ENCODE data around the gene GAGE2A.
"Not testable (repeated sequence)": the region's sequence is repeated elsewhere in the genome, so short reads cannot be mapped to it uniquely, and the experiment has no call there.

Gene GAGE2A, protein sequence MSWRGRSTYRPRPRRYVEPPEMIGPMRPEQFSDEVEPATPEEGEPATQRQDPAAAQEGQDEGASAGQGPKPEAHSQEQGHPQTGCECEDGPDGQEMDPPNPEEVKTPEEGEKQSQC

DNA sequence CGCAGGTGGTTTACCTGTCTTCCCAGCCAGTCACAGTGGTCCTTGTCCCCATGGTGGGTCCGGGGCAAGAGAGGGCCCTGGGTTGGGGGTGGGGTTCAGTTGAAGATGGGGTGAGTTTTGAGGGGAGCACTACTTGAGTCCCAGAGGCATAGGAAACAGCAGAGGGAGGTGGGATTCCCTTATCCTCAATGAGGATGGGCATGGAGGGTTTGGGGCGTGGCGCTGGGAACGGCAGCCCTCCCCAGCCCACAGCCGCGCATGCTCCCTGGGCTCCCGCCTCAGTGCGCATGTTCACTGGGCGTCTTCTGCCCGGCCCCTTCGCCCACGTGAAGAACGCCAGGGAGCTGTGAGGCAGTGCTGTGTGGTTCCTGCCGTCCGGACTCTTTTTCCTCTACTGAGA lies at the start of gene GAGE2A:
TSS of gene GAGE2A (plus strand) at position 301 of the 400 bp plus-strand sequence. CDS start 1,155 bp downstream, outside the sequence.
- H3K9me3 ChIP-seq (ENCODE audit: control insufficient read depth, insufficient read depth, low read depth, low read length); H3K4me1 ChIP-seq (ENCODE audit: control insufficient read depth, insufficient read depth, low read length); H3K4me3 ChIP-seq (ENCODE audit: low read depth, low read length); CTCF ChIA-PET; POLR2A ChIA-PET; H3K36me3 ChIP-seq (ENCODE audit: control insufficient read depth in 2 of 2, insufficient read depth in 1 of 2, low read length in 2 of 2); H3K27ac ChIP-seq (ENCODE audit: extremely low read depth, low read depth, low read length): not testable (repeated sequence)

DNA sequence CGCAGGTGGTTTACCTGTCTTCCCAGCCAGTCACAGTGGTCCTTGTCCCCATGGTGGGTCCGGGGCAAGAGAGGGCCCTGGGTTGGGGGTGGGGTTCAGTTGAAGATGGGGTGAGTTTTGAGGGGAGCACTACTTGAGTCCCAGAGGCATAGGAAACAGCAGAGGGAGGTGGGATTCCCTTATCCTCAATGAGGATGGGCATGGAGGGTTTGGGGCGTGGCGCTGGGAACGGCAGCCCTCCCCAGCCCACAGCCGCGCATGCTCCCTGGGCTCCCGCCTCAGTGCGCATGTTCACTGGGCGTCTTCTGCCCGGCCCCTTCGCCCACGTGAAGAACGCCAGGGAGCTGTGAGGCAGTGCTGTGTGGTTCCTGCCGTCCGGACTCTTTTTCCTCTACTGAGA lies 47.9 kb upstream of the GAGE2A start, which contains the start of gene GAGE12D:
TSS of gene GAGE12D (plus strand) at position 301 of the 400 bp plus-strand sequence. CDS start 1,155 bp downstream, outside the sequence.
- H3K4me3 ChIP-seq (ENCODE audit: low read depth, low read length); CTCF ChIA-PET; H3K9me3 ChIP-seq (ENCODE audit: control insufficient read depth, insufficient read depth, low read depth, low read length); POLR2A ChIA-PET; H3K4me1 ChIP-seq (ENCODE audit: control insufficient read depth, insufficient read depth, low read length); H3K36me3 ChIP-seq (ENCODE audit: control insufficient read depth in 2 of 2, insufficient read depth in 1 of 2, low read length in 2 of 2); H3K27ac ChIP-seq (ENCODE audit: extremely low read depth, low read depth, low read length): not testable (repeated sequence)

DNA sequence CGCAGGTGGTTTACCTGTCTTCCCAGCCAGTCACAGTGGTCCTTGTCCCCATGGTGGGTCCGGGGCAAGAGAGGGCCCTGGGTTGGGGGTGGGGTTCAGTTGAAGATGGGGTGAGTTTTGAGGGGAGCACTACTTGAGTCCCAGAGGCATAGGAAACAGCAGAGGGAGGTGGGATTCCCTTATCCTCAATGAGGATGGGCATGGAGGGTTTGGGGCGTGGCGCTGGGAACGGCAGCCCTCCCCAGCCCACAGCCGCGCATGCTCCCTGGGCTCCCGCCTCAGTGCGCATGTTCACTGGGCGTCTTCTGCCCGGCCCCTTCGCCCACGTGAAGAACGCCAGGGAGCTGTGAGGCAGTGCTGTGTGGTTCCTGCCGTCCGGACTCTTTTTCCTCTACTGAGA lies 38.3 kb upstream of the GAGE2A start, which contains the start of gene GAGE12E:
TSS of gene GAGE12E (plus strand) at position 301 of the 400 bp plus-strand sequence. CDS start 1,155 bp downstream, outside the sequence.
- H3K4me3 ChIP-seq (ENCODE audit: low read depth, low read length); H3K36me3 ChIP-seq (ENCODE audit: control insufficient read depth in 2 of 2, insufficient read depth in 1 of 2, low read length in 2 of 2); CTCF ChIA-PET; H3K9me3 ChIP-seq (ENCODE audit: control insufficient read depth, insufficient read depth, low read depth, low read length); H3K27ac ChIP-seq (ENCODE audit: extremely low read depth, low read depth, low read length); POLR2A ChIA-PET; H3K4me1 ChIP-seq (ENCODE audit: control insufficient read depth, insufficient read depth, low read length): not testable (repeated sequence)

DNA sequence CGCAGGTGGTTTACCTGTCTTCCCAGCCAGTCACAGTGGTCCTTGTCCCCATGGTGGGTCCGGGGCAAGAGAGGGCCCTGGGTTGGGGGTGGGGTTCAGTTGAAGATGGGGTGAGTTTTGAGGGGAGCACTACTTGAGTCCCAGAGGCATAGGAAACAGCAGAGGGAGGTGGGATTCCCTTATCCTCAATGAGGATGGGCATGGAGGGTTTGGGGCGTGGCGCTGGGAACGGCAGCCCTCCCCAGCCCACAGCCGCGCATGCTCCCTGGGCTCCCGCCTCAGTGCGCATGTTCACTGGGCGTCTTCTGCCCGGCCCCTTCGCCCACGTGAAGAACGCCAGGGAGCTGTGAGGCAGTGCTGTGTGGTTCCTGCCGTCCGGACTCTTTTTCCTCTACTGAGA lies 28.8 kb upstream of the GAGE2A start, which contains the start of gene GAGE12F:
TSS of gene GAGE12F (plus strand) at position 301 of the 400 bp plus-strand sequence. CDS start 1,155 bp downstream, outside the sequence.
- CTCF ChIA-PET; H3K4me3 ChIP-seq (ENCODE audit: low read depth, low read length); H3K27ac ChIP-seq (ENCODE audit: extremely low read depth, low read depth, low read length); H3K9me3 ChIP-seq (ENCODE audit: control insufficient read depth, insufficient read depth, low read depth, low read length); H3K36me3 ChIP-seq (ENCODE audit: control insufficient read depth in 2 of 2, insufficient read depth in 1 of 2, low read length in 2 of 2); H3K4me1 ChIP-seq (ENCODE audit: control insufficient read depth, insufficient read depth, low read length); POLR2A ChIA-PET: not testable (repeated sequence)

DNA sequence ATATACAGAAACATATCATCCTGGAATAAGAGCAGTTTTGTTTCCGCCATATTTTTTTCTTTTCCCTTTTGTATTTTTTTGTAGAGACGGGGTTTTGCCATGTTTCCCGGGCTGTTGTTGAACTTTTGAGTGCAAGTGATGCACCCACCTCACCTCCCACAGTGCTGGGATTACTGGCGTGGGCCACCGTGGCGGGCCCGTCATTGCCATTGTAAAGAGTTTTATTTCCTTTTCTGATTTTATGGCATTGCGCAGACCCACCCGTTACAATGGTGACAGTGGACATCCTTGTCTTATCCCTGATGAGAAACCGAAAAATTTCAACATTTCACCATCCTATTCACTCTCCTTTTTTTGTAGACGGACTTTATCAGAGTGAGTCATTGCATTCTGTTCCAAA lies 20.6 kb upstream of the GAGE2A start:
- H3K4me1 ChIP-seq (ENCODE audit: control insufficient read depth, insufficient read depth, low read length); POLR2A ChIA-PET; H3K9me3 ChIP-seq (ENCODE audit: control insufficient read depth, insufficient read depth, low read depth, low read length); H3K27ac ChIP-seq (ENCODE audit: extremely low read depth, low read depth, low read length); H3K4me3 ChIP-seq (ENCODE audit: low read depth, low read length); CTCF ChIA-PET; H3K36me3 ChIP-seq (ENCODE audit: control insufficient read depth in 2 of 2, insufficient read depth in 1 of 2, low read length in 2 of 2): not testable (repeated sequence)

DNA sequence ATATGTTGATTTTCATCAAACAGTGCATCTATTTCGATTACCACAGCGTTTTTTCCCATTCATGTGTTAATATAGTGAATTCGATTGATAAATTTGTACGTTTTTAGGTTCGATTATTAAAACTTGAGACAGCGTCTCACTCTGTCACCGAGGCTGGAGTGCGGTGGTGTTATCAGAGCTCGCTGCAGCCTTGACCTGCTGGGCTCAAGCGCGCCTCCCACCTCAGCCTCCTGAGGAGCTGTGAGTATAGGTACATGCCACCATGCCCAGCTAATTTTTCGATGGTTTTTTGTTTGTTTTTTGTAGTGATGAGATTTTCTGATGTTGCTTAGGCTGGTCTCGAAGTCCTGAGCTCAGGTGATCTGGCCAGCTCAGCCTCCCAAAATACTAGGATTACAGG lies 20.1 kb upstream of the GAGE2A start:
- CTCF ChIA-PET = not testable (repeated sequence)

DNA sequence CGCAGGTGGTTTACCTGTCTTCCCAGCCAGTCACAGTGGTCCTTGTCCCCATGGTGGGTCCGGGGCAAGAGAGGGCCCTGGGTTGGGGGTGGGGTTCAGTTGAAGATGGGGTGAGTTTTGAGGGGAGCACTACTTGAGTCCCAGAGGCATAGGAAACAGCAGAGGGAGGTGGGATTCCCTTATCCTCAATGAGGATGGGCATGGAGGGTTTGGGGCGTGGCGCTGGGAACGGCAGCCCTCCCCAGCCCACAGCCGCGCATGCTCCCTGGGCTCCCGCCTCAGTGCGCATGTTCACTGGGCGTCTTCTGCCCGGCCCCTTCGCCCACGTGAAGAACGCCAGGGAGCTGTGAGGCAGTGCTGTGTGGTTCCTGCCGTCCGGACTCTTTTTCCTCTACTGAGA lies 19.2 kb upstream of the GAGE2A start, which contains the start of gene GAGE12G:
TSS of gene GAGE12G (plus strand) at position 301 of the 400 bp plus-strand sequence. CDS start 1,155 bp downstream, outside the sequence.
- H3K4me3 ChIP-seq (ENCODE audit: low read depth, low read length); H3K9me3 ChIP-seq (ENCODE audit: control insufficient read depth, insufficient read depth, low read depth, low read length); H3K36me3 ChIP-seq (ENCODE audit: control insufficient read depth in 2 of 2, insufficient read depth in 1 of 2, low read length in 2 of 2); H3K4me1 ChIP-seq (ENCODE audit: control insufficient read depth, insufficient read depth, low read length); CTCF ChIA-PET; POLR2A ChIA-PET; H3K27ac ChIP-seq (ENCODE audit: extremely low read depth, low read depth, low read length): not testable (repeated sequence)

More for the DNA sequence above, 20.1 kb upstream of the GAGE2A start:
- H3K4me3 ChIP-seq (ENCODE audit: low read depth, low read length); POLR2A ChIA-PET; H3K27ac ChIP-seq (ENCODE audit: extremely low read depth, low read depth, low read length); H3K9me3 ChIP-seq (ENCODE audit: control insufficient read depth, insufficient read depth, low read depth, low read length); H3K36me3 ChIP-seq (ENCODE audit: control insufficient read depth in 2 of 2, insufficient read depth in 1 of 2, low read length in 2 of 2); H3K4me1 ChIP-seq (ENCODE audit: control insufficient read depth, insufficient read depth, low read length): not testable (repeated sequence)

DNA sequence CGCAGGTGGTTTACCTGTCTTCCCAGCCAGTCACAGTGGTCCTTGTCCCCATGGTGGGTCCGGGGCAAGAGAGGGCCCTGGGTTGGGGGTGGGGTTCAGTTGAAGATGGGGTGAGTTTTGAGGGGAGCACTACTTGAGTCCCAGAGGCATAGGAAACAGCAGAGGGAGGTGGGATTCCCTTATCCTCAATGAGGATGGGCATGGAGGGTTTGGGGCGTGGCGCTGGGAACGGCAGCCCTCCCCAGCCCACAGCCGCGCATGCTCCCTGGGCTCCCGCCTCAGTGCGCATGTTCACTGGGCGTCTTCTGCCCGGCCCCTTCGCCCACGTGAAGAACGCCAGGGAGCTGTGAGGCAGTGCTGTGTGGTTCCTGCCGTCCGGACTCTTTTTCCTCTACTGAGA lies 9.6 kb upstream of the GAGE2A start, which contains the start of gene GAGE12H:
TSS of gene GAGE12H (plus strand) at position 301 of the 400 bp plus-strand sequence. CDS start 1,155 bp downstream, outside the sequence.
- CTCF ChIA-PET; H3K36me3 ChIP-seq (ENCODE audit: control insufficient read depth in 2 of 2, insufficient read depth in 1 of 2, low read length in 2 of 2); H3K27ac ChIP-seq (ENCODE audit: extremely low read depth, low read depth, low read length); H3K9me3 ChIP-seq (ENCODE audit: control insufficient read depth, insufficient read depth, low read depth, low read length); H3K4me3 ChIP-seq (ENCODE audit: low read depth, low read length); H3K4me1 ChIP-seq (ENCODE audit: control insufficient read depth, insufficient read depth, low read length); POLR2A ChIA-PET: not testable (repeated sequence)

DNA sequence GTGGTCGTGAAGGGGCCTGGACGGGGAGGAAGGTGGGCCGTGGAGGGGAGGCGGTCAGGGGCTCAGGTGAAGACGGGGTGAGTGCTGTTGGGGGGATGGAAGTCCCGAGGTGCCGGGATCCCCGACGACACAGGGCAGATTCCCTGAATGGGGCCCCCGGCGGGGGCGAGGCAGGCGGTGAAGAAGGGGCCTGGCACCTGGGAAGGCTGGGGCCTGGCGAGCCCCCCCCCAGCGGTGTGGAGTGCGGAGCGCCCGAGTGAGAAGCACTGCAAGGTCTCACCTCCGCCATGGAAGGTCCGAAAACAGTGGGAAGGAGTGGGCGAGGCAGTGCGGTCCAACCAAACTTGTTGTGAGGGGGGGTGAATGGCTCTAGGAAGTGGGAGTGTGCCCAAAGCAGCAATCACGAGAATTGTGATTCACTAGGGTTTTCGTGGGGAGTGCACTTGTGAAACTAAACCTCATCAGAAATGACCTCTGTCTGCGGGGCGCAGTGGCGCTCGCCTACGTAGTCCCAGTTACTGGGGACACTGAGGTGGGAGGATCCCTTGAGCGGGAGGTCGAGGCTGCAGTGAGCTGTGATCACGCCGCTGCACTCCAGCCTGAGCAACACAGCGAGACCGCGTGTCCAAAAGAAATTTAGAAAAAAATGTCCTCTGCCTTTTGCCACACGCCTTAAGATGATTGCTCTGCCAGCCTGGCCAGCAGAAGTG lies 628 bp downstream of the GAGE2A start:
- H3K4me1 ChIP-seq (ENCODE audit: control insufficient read depth, insufficient read depth, low read length); H3K9me3 ChIP-seq (ENCODE audit: control insufficient read depth, insufficient read depth, low read depth, low read length); H3K36me3 ChIP-seq (ENCODE audit: control insufficient read depth in 2 of 2, insufficient read depth in 1 of 2, low read length in 2 of 2); H3K27ac ChIP-seq (ENCODE audit: extremely low read depth, low read depth, low read length); H3K4me3 ChIP-seq (ENCODE audit: low read depth, low read length); POLR2A ChIA-PET; CTCF ChIA-PET: not testable (repeated sequence)

DNA sequence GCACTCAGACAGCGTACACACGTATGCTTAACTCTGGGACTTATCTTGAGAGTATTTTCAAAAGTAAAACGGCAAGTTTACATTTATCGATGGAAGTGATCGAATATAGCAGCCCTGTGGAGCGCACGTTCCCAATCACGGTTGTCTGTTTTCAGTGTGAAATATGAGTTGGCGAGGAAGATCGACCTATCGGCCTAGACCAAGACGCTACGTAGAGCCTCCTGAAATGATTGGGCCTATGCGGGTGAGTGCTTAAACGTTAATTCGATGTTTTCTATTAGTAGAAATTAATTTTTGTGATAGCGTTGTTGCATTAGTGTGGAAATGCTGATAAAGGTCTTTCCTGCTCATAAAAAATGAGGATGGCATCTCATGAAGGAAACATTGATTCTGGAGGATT lies 1.2 kb downstream of the GAGE2A start:
- H3K27ac ChIP-seq (ENCODE audit: extremely low read depth, low read depth, low read length); CTCF ChIA-PET; H3K9me3 ChIP-seq (ENCODE audit: control insufficient read depth, insufficient read depth, low read depth, low read length); H3K4me1 ChIP-seq (ENCODE audit: control insufficient read depth, insufficient read depth, low read length); POLR2A ChIA-PET; H3K36me3 ChIP-seq (ENCODE audit: control insufficient read depth in 2 of 2, insufficient read depth in 1 of 2, low read length in 2 of 2); H3K4me3 ChIP-seq (ENCODE audit: low read depth, low read length): not testable (repeated sequence)

DNA sequence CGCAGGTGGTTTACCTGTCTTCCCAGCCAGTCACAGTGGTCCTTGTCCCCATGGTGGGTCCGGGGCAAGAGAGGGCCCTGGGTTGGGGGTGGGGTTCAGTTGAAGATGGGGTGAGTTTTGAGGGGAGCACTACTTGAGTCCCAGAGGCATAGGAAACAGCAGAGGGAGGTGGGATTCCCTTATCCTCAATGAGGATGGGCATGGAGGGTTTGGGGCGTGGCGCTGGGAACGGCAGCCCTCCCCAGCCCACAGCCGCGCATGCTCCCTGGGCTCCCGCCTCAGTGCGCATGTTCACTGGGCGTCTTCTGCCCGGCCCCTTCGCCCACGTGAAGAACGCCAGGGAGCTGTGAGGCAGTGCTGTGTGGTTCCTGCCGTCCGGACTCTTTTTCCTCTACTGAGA lies 9.4 kb downstream of the GAGE2A start, which contains the start of gene GAGE1:
TSS of gene GAGE1 (plus strand) at position 301 of the 400 bp plus-strand sequence. CDS start 1,155 bp downstream, outside the sequence.
- H3K4me3 ChIP-seq (ENCODE audit: low read depth, low read length); POLR2A ChIA-PET; H3K27ac ChIP-seq (ENCODE audit: extremely low read depth, low read depth, low read length); H3K4me1 ChIP-seq (ENCODE audit: control insufficient read depth, insufficient read depth, low read length); H3K36me3 ChIP-seq (ENCODE audit: control insufficient read depth in 2 of 2, insufficient read depth in 1 of 2, low read length in 2 of 2); CTCF ChIA-PET; H3K9me3 ChIP-seq (ENCODE audit: control insufficient read depth, insufficient read depth, low read depth, low read length): not testable (repeated sequence)
